Subcutaneous adipose tissue (tissue), 4 donors: ENCODE results near the gene GPR137. TPM values are rescaled to one million over a fixed set of nuclear protein-coding genes. Genes with fewer than 3 reads are reported as not detected.

ENCODE experiments used
- CTCF ChIP-seq: fragments of 450-650 bp; IDR thresholded peaks from one replicate; pipeline ENCODE4 v1.5.1; 2016; ENCODE audit warnings: low read depth, mild to moderate bottlenecking, control low read depth, antibody characterized with exemption, moderate library complexity
- total RNA-seq, 4 donors: library from RNA; depleted of rRNA; stranded (reverse); fragments of >200 nt; gene quantifications; one replicate each; pipeline ENCODE4 v1.1.0, GENCODE V29; 2016

The GPR137 gene
- total RNA-seq, 4 donors from 2014 or later = 7.7 to 18.1 (median 14.7) TPM

- no peak for TF ChIP-seq CTCF
Observed at GRCh38 chr11:64251016-64251752, 34.5 kb upstream of the GPR137 start, which contains the start of gene PLCB3. PLCB3 (plus strand) TSS chr11:64251530; CDS start chr11:64251650, 120 bp downstream.

- TF ChIP-seq CTCF = no peak
Observed at GRCh38 chr11:64251753-64252002, 34.0 kb upstream of the GPR137 start.

- no peak for TF ChIP-seq CTCF
Observed at GRCh38 chr11:64252003-64252872, 33.4 kb upstream of the GPR137 start.

- TF ChIP-seq CTCF = no peak
Observed at GRCh38 chr11:64253043-64253442, 32.6 kb upstream of the GPR137 start.

GRCh38 chr11:64253481-64253880 is 32.2 kb upstream of the GPR137 start:
- TF ChIP-seq CTCF = no peak

- no peak for TF ChIP-seq CTCF
Observed at GRCh38 chr11:64254326-64254725, 31.3 kb upstream of the GPR137 start.
